NB4 (cell line): Measurements from ENCODE around the gene ACP1.

Experiments used
- DNase-seq: peaks from one replicate; pipeline ENCODE4 v3.0.0; 2010; ENCODE audit warnings: low read depth
- H3K4me3 ChIP-seq: one replicate; pipeline ENCODE4 v1.5.1; 2011; ENCODE audit warnings: mild to moderate bottlenecking, low read depth, low read length, moderate library complexity
- MYC ChIP-seq: IDR thresholded peaks from 2 replicates; pipeline ENCODE4 v1.6.1; 2011; ENCODE audit warnings: low read depth, low read length
- POLR2A ChIP-seq: IDR thresholded peaks from 2 replicates; pipeline ENCODE4 v1.6.1; 2011; ENCODE audit warnings: mild to moderate bottlenecking; ENCODE audit not compliant: insufficient read length; ENCODE audit errors: extremely low read depth
- TF ChIP-seq, protein P1 (sequence below): IDR thresholded peaks from 2 replicates; pipeline ENCODE4 v1.6.1; 2011; ENCODE audit warnings: low read depth, low read length
- TF ChIP-seq, protein P2 (sequence below): IDR thresholded peaks from one replicate; pipeline ENCODE4 v1.5.1; 2012; ENCODE audit warnings: low read depth, low read length

ACP1 gene

DNA sequence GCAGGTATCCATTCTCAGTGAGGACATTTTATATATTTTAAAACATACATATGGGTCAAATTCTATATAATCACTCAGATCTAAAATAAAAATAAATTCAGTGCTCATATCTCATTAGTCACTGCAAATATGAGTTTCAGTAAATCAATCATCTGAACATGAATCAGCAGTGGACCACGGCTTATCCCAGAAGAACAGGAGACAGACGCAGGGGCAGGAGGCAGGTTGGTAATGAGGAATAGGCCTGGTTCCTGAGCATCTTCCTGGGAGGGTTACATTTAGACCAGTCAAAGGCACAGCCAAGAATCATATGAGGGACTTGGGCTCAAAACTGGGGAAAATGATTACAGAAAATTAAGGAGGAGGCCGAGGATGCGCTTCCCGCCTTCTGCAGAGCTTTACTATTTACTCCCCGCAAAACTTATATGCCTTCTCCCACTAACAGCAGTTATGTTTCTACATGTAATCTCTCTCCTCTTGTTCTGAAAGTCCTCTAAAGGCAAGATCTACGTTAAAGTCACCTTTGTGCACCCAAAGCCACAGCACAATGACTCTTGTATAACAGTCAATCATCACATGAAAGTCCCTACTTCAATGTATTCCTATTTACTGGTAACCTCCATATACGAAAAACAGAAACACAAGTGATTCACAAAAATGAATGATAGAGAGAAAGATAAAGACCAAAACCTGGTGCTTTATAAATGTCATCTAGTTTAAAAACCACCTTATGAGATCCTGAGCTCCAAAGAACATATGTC lies 36.0 kb upstream of the ACP1 start:
- no peak for DNase-seq
- no peak for TF ChIP-seq MYC
- TF ChIP-seq, protein P1, sequence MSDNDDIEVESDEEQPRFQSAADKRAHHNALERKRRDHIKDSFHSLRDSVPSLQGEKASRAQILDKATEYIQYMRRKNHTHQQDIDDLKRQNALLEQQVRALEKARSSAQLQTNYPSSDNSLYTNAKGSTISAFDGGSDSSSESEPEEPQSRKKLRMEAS, result no peak
- no peak for TF ChIP-seq POLR2A
- TF ChIP-seq, protein P2, sequence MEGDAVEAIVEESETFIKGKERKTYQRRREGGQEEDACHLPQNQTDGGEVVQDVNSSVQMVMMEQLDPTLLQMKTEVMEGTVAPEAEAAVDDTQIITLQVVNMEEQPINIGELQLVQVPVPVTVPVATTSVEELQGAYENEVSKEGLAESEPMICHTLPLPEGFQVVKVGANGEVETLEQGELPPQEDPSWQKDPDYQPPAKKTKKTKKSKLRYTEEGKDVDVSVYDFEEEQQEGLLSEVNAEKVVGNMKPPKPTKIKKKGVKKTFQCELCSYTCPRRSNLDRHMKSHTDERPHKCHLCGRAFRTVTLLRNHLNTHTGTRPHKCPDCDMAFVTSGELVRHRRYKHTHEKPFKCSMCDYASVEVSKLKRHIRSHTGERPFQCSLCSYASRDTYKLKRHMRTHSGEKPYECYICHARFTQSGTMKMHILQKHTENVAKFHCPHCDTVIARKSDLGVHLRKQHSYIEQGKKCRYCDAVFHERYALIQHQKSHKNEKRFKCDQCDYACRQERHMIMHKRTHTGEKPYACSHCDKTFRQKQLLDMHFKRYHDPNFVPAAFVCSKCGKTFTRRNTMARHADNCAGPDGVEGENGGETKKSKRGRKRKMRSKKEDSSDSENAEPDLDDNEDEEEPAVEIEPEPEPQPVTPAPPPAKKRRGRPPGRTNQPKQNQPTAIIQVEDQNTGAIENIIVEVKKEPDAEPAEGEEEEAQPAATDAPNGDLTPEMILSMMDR, result no peak
- H3K4me3 ChIP-seq, result no peak overlapping the region

DNA sequence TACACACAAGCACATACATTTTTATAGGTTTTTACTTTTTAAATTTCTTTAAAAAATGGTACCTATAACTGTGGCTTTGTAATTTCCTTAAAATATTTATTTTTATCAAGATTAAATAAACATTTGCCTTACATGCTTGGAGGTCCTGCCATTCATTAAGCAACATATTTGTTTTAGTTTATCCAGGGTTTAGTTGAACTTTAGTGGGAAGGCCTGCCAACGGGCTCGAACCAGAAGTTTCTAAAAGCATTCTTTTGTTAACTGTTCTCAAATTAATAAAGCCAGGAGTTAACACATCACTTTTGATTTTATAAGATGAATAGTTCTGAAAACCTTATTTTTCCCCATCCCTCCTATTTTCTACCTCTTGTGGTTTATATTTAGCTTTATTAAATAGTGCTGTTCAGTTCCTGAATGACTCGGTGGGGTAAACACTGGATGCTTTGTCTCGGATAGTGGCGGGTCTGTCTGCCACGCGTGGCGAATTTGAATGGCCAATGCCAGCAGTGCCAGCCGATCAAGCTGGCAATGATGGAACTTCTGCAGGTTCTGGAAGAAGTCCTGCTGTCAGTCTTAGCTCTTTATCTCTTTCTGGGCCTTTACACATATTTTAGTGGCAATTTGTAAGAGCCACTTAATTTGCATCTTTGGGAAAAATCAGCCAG lies 33.1 kb upstream of the ACP1 start:
- H3K4me3 ChIP-seq, result no peak overlapping the region
- DNase-seq, result no peak
- TF ChIP-seq, protein P1, result no peak
- TF ChIP-seq, protein P2, result no peak
- TF ChIP-seq POLR2A (no peak), MYC (no peak)

DNA sequence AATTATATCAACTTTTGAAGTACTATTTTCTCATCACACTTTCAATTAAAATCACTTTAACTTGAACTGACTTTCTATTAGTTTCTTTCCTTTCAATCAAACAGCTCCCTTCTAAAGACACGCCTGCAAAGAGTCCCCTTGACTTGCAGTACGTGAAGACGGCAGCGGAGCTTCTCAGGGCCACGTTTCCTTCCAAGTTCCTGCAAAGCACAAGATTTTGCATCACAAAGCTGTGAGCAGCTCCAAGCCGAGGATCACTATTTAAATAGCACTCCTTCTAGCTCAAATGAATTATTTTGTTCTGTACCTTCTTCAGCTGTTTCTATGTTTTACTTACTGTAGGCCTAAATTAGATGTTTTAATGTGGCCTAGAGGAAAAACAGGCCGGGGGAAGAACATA lies 31.7 kb upstream of the ACP1 start:
- no peak overlapping the region for H3K4me3 ChIP-seq
- no peak for TF ChIP-seq POLR2A
- no peak for TF ChIP-seq MYC
- TF ChIP-seq, protein P2, result no peak
- TF ChIP-seq, protein P1, result no peak
- no peak for DNase-seq

DNA sequence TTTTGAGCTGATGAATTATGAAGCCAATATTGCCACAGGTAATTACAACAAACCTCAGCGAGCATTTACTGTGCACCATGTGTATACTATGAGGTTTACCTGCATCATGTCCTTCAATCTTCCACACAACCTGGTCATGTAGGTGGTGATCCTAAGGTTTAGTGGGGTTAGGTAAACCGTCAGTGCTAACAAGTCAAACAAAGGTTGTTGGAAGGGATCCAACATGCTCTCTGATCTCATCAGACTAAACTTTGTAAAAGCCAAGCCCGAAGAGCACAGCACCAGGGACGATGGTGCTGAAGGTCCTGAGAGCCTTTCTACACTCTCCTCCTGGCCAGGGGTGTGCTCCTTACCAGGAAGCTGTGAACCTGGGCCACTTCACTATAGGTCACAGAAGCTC lies 30.3 kb upstream of the ACP1 start:
- no peak for TF ChIP-seq POLR2A
- TF ChIP-seq, protein P1, result no peak
- TF ChIP-seq, protein P2, result no peak
- no peak for TF ChIP-seq MYC
- no peak for DNase-seq
- H3K4me3 ChIP-seq, result no peak overlapping the region

DNA sequence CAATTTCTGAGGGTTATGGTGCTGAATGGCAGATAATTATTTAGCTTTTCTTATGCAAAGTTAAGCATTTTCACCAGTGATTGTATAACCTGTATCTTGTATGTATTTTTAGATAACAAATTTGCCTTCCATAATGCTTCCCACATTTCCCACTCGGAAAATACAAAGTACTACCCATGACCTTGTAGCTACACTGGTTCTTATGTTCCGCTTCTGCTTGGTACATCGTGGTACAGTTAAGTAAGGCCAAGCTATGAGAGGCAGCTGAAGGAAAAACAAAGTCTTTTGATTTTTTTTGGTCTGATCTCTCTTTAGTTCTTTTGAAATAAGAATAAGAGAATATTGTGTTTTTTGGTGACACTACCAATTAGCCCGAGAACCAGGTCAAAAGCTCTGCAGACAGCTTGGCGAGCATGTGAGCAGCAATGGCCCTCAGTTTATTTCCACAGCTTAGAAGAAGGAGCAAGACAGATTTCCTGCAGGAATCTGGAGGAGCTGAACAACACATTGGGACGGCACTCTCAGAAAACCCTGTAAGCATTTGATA lies 27.7 kb upstream of the ACP1 start:
- TF ChIP-seq POLR2A (no peak), MYC (no peak)
- TF ChIP-seq, protein P1, result no peak
- TF ChIP-seq, protein P2, result no peak
- H3K4me3 ChIP-seq, result no peak overlapping the region
- no peak for DNase-seq
